ENCODE results near the gene HSF2. TPM values are rescaled to one million over a fixed set of nuclear protein-coding genes. Genes with fewer than 3 reads are reported as not detected.
"Not testable (repeated sequence)": the region's sequence is repeated elsewhere in the genome, so short reads cannot be mapped to it uniquely, and the experiment has no call there.

HSF2 gene
- total RNA-seq, 4 donors from 2014 or later = 10.7 to 27.1 (median 17.6) TPM

DNA sequence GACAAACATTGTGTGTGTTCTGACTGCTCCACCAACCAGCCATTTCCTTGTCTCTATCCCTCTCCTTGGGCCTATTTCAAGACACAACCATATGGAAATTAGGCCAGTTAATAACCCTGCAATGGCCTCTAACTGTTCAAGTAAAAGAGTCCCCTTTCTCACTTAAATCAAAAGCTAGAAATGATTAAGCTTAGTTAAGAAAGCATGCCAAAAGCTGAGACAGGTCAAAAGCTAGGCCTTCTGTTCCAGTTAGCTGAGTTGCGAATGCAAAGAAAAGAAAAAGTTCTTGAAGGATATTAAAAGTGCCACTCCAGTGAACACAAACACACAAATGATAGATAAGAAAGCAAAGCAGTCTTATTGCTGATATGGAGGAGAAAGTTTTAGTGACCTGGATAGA is 49.6 kb downstream of the HSF2 start:
- no peak overlapping the region for H3K4me3 ChIP-seq (ENCODE audit: low read depth, poor library complexity, severe bottlenecking)
- intact Hi-C loops (cut with DNase I; ENCODE audit: low total_unique reads) = no loop called here
- TF ChIP-seq POLR2A (IDR thresholded peaks at IDR 0.05) (no peak), CTCF (IDR thresholded peaks at IDR 0.05) (no peak)
- WGBS, 2 donors = 97 to 100% methylated on average over 1 of the region's 1 CpG
- DNase-seq (ENCODE audit: low spot score in 2 of 2) = no peak

- WGBS, 2 donors = 61 to 68% methylated on average over 1 of the region's 1 CpG
- no peak for TF ChIP-seq CTCF (IDR thresholded peaks at IDR 0.05)
- TF ChIP-seq POLR2A (IDR thresholded peaks at IDR 0.05) = no peak
- intact Hi-C loops (cut with DNase I; ENCODE audit: low total_unique reads) = no loop called here
- no peak for DNase-seq (ENCODE audit: low spot score in 2 of 2)
- H3K4me3 ChIP-seq (ENCODE audit: low read depth, poor library complexity, severe bottlenecking) = no peak overlapping the region
Measured at GRCh38 chr6:122452509-122452908, 53.1 kb downstream of the HSF2 start.

- DNase-seq (ENCODE audit: low spot score in 2 of 2) = no peak
- TF ChIP-seq POLR2A (IDR thresholded peaks at IDR 0.05) (no peak), CTCF (IDR thresholded peaks at IDR 0.05) (no peak)
- intact Hi-C loops (cut with DNase I; ENCODE audit: low total_unique reads) = no loop called here
- 78% methylated on average over 4 of the region's 4 CpGs for WGBS, 2 donors
- no peak overlapping the region for H3K4me3 ChIP-seq (ENCODE audit: low read depth, poor library complexity, severe bottlenecking)
Measured at GRCh38 chr6:122454673-122455072, 55.2 kb downstream of the HSF2 start.

DNA sequence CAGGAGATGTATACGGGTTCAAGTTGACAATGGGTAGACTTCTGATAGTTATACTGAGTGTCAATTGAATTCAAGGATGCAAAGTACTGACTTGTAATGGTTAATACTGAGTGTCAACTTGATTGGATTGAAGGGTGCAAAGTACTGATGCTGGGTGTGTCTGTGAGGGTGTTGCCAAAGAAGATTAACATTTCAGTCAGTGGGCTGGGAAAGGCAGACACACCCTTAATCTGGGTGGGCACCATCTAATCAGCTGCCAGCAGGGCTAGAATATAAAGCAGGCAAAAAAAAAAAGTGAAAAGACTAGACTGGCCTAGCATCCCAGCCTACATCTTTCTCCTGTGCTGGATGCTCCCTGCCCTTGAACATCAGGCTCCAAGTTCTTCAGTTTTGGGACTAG is 55.7 kb downstream of the HSF2 start:
- WGBS, 2 donors = 90 to 94% methylated on average over 1 of the region's 1 CpG
- H3K4me3 ChIP-seq (ENCODE audit: low read depth, poor library complexity, severe bottlenecking); DNase-seq (ENCODE audit: low spot score in 2 of 2); intact Hi-C loops (cut with DNase I; ENCODE audit: low total_unique reads): not testable (repeated sequence)

DNA sequence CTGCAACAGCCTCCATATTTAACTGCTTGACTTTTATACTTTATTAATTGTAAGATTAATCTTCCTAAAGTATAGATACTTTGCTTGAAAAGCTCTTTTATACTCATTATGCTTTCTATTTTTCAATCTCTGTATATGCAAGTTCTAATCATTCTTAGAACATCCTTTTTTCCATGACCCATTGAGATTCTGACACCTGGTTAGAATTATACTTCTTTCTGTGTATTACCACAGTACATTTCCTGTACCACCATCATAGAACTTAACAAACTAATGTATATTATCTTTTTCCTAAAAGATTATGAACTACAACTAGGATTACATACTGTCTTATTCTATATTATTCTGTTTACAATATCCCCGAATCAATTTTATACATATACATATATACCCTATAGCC is 58.6 kb downstream of the HSF2 start:
- WGBS, 2 donors = 94 to 96% methylated on average over 1 of the region's 1 CpG
- TF ChIP-seq CTCF (IDR thresholded peaks at IDR 0.05) = no peak
- TF ChIP-seq POLR2A (IDR thresholded peaks at IDR 0.05) = no peak
- DNase-seq (ENCODE audit: low spot score in 2 of 2) = no peak
- intact Hi-C loops (cut with DNase I; ENCODE audit: low total_unique reads) = no loop called here
- no peak overlapping the region for H3K4me3 ChIP-seq (ENCODE audit: low read depth, poor library complexity, severe bottlenecking)

DNA sequence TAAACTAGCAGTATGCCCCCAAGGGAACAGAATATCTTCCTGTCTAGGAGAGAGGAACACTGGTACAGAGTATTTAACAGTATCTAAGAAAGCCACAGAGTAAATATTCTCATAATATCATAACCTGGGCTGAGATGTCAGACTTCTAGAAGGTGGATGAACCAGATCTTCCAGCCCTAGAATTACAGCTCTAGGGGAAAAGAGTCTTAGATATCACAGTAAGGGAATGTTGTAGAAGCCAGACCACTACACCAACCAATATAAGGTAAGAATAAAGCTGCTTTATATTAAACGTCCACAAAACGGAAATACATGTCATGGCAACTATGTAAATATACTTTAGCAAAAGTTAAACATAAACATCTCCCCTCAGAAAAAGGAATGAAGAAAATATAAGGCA is 59.8 kb downstream of the HSF2 start:
- no peak for DNase-seq (ENCODE audit: low spot score in 2 of 2)
- 35% methylated on average over 2 of the region's 2 CpGs for WGBS, 2 donors
- no peak for TF ChIP-seq CTCF (IDR thresholded peaks at IDR 0.05)
- TF ChIP-seq POLR2A (IDR thresholded peaks at IDR 0.05) = no peak
- intact Hi-C loops (cut with DNase I; ENCODE audit: low total_unique reads) = no loop called here
- no peak overlapping the region for H3K4me3 ChIP-seq (ENCODE audit: low read depth, poor library complexity, severe bottlenecking)

DNA sequence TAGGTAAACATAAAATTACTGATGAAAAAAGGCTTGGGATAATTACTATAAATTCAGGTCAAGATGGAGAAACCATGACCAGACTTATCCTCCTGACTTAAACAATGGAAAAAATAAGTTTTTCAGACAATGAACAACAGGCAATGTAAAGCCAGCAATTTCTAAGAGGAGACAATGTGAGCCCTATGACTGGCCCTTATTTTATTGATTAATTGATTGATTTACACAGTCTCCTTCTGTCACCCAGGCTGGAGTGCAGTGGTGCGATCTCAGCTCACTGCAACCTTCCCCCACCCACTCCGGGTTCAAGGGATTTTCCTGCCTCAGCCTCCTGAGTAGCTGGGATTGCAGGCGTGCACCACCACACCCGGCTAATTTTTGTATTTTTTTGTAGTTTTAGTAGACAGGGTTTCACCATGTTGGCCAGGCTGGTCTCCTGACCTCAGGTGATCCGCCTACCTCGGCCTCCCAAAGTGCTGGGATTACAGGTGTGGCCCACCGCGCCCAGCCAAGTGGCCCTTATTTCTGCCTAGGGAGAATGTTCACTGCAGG is 60.5 kb downstream of the HSF2 start:
- H3K4me3 ChIP-seq (ENCODE audit: low read depth, poor library complexity, severe bottlenecking); intact Hi-C loops (cut with DNase I; ENCODE audit: low total_unique reads); DNase-seq (ENCODE audit: low spot score in 2 of 2): not testable (repeated sequence)
- WGBS, 2 donors = 93 to 96% methylated on average over 8 of the region's 8 CpGs
